ENCODE measurements around the gene PDE12. TPM values are rescaled to one million over a fixed set of nuclear protein-coding genes. Genes with fewer than 3 reads are reported as not detected.

Gene PDE12
- total and polyA plus RNA-seq, 2 of the 8 experiments (the other 6 are each of a cell fraction or from before 2014, with no cell fraction given): 9.0 to 12.1 TPM

GRCh38 chr3:57594576-57594975, 38.5 kb downstream of the PDE12 start:
- no peak overlapping the region for H2BK15ac ChIP-seq (ENCODE audit: low read length)
- no peak overlapping the region for H3K14ac ChIP-seq (ENCODE audit: insufficient read length)
- no peak overlapping the region for H3K56ac ChIP-seq (replicated peaks; ENCODE audit: insufficient read length, low read depth, low read length)
- H2AFZ ChIP-seq (ENCODE audit: low read length): no peak overlapping the region
- no peak overlapping the region for H3K23ac ChIP-seq (ENCODE audit: insufficient read length)
- H3K79me1 ChIP-seq (ENCODE audit: low read depth, low read length): peaks cover 2% of the 10 kb centered on the region; the same call in 1 of the 2 replicates
- no peak overlapping the region for H3K27ac ChIP-seq (ENCODE audit: low read depth, low read length)
- no peak overlapping the region for H3K4ac ChIP-seq (replicated peaks; ENCODE audit: insufficient read length, low read depth, low read length)
- whole genome bisulfite sequencing, 2 experiments (ENCODE audit: extremely low coverage in 1 of 2, insufficient coverage in 1 of 2, insufficient read length in 1 of 2, insufficient replicate concordance in 2 of 2, low coverage in 1 of 2, low lambda C conversion rate in 2 of 2, missing lambda C conversion rate in 1 of 2): 90% methylated on average over 5 of the region's 5 CpGs; no CpG with 5 or more reads in 1 of the 2 experiments
- no peak overlapping the region for H3K18ac ChIP-seq (ENCODE audit: extremely low read depth, low read length)
- FAIRE-seq (no peak), DNase-seq (ENCODE audit: low read depth in 1 of 2, low spot score in 2 of 2) (no peak)
- no peak overlapping the region for H2BK120ac ChIP-seq (replicated peaks; ENCODE audit: low read depth, low read length)
- POLR2A ChIA-PET (ENCODE audit: partially characterized antibody): interaction anchor here (0.7 to 2.6 kb wide), 6 partner anchors 16 to 806 kb away, joined by 3 to 8 read pairs (median 4); partner anchors contain the start of gene PDE12
- H3K27me3 ChIP-seq (replicated peaks in 1 of 4; ENCODE audit: control insufficient read depth in 3 of 4, extremely low read depth in 1 of 4, insufficient read depth in 3 of 4, low read length in 3 of 4): no peaks in the 10 kb centered on the region
- no peaks in the 10 kb centered on the region for H3K9me3 ChIP-seq (ENCODE audit: insufficient read depth in 2 of 2, low read depth in 1 of 2, low read length in 1 of 2)
- CTCF ChIA-PET (ENCODE audit: partially characterized antibody): interaction anchor here (0.6 to 1.3 kb wide), 2 partner anchors 13 to 428 kb away, joined by 3 to 4 read pairs; no protein-coding TSS in a partner anchor
- no peak overlapping the region for H4K8ac ChIP-seq (ENCODE audit: extremely low read depth, insufficient read depth, low read length)
- H4K20me1 ChIP-seq (replicated peaks in 1 of 2; ENCODE audit: control insufficient read depth in 1 of 2, insufficient read depth in 2 of 2, low read length in 2 of 2): peaks cover 12 to 14% of the 10 kb centered on the region in 2 experiments
- no peak overlapping the region for H4K91ac ChIP-seq (replicated peaks; ENCODE audit: insufficient read length, low read length)
- peaks cover 0 to 5% (median 1%) of the 10 kb centered on the region in 4 experiments; a peak in 3 of 7 replicates for H3K4me1 ChIP-seq (replicated peaks in 1 of 4; ENCODE audit: control insufficient read depth in 3 of 4, insufficient read depth in 4 of 4, low read length in 3 of 4)
- H2AK5ac ChIP-seq (ENCODE audit: low read depth, low read length): no peak overlapping the region
- H3K79me2 ChIP-seq (ENCODE audit: control insufficient read depth in 1 of 2, insufficient read depth in 2 of 2, low read length in 2 of 2): peaks cover 45 to 73% of the 10 kb centered on the region in 2 experiments
- H2BK5ac ChIP-seq (ENCODE audit: low read depth, low read length): no peak overlapping the region
- H2BK12ac ChIP-seq (ENCODE audit: low read depth, low read length): no peak overlapping the region
- no peak overlapping the region for H2BK20ac ChIP-seq (ENCODE audit: low read length)
- H3K9ac ChIP-seq (replicated peaks in 1 of 4; ENCODE audit: extremely low read depth in 1 of 4, low read depth in 3 of 4, low read length in 3 of 4): no peak overlapping the region
- no peaks in the 10 kb centered on the region; a peak in 1 of 8 replicates for H3K36me3 ChIP-seq (ENCODE audit: control insufficient read depth in 2 of 4, insufficient read depth in 4 of 4, low read length in 3 of 4)
- peak overlapping the region; percentile 65 to 74; a peak in 3 of 4 replicates for H3K4me2 ChIP-seq (ENCODE audit: insufficient read depth in 1 of 2, low read depth in 2 of 2, low read length in 2 of 2)
- H3K4me3 ChIP-seq (ENCODE audit: extremely low read depth in 1 of 4, insufficient read depth in 2 of 4, low read depth in 3 of 4, low read length in 4 of 4): peak overlapping the region in 1 of 4 experiments; percentile 93; a peak in 2 of 8 replicates
- no peak overlapping the region for H4K5ac ChIP-seq (ENCODE audit: insufficient read length, low read depth, low read length)
- peaks cover 7% of the 10 kb centered on the region; the same call in 1 of the 2 replicates for H3K23me2 ChIP-seq (ENCODE audit: low read depth, low read length)
- TF ChIP-seq NRF1 (IDR thresholded peaks at IDR 0.05; ENCODE audit: low read depth, low read length): no peak
- TF ChIP-seq CHD2 (IDR thresholded peaks at IDR 0.05; ENCODE audit: low read length): no peak
- no peak for TF ChIP-seq BACH1 (IDR thresholded peaks at IDR 0.05; ENCODE audit: low read length)
- TF ChIP-seq CEBPB (IDR thresholded peaks at IDR 0.05; ENCODE audit: low read depth, low read length): no peak
- TF ChIP-seq HDAC2 (IDR thresholded peaks at IDR 0.05; ENCODE audit: borderline replicate concordance in 1 of 2, low read depth in 2 of 2, low read length in 2 of 2): no peak
- no peak for TF ChIP-seq ASH2L (IDR thresholded peaks at IDR 0.05; ENCODE audit: low read length)
- TF ChIP-seq SIN3A (conservative IDR thresholded peaks at IDR 0.05 in 1 of 2, IDR thresholded peaks at IDR 0.05 in 1 of 2; ENCODE audit: low read depth in 1 of 2, low read length in 2 of 2): no peak
- TF ChIP-seq USF2 (IDR thresholded peaks at IDR 0.05; ENCODE audit: low read length): no peak
- TF ChIP-seq KDM5A (IDR thresholded peaks at IDR 0.05; ENCODE audit: low read length): no peak
- no peak for TF ChIP-seq RBBP5 (IDR thresholded peaks at IDR 0.05; ENCODE audit: borderline replicate concordance, low read depth, low read length)
- no peak for TF ChIP-seq RNF2 (IDR thresholded peaks at IDR 0.05; ENCODE audit: borderline replicate concordance, low read depth, low read length, missing control alignments, poor library complexity, severe bottlenecking)
- no peak for TF ChIP-seq SUZ12 (IDR thresholded peaks at IDR 0.05; ENCODE audit: low read length)

Data from H1 (cell line).